ENCODE measurements around the gene TMEM41A.

Gene TMEM41A

DNA sequence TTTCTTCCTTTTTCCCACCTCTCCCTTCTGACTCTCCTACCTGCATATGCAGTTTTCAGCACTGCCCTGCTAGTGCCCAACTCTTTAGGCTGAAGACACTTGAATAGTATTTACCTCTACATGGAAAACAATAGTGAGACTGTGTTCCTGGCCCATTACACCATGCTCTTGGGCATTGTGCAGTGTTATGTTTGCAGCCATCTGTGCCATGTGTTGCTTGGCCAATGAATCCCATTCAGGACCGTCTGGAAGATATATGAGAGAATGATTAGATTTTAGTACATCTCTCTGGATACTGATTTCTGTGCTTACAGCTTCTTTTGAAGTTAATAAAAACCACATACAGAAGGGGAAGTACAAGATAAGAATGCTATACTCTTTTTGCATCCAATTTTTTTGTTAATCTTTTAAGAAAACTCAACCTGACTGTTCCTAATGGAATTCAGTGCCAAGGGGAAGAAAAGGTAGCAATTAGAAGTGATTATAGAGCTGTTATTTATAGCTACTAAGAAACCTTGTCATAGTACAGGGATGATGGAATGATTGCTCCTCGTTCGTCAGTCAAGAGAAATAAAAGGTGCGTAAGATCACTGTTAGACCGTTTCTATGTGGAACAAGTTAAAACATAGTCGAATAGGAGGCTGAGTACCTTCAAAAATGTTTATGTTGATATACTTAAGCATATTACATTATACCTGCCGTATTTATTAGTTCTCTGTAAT, 58.9 kb downstream of the TMEM41A start:
- no peak for DNase-seq (ENCODE audit: extremely low read depth, insufficient read length)
- Histone ChIP-seq H3K36me3 (ENCODE audit: control insufficient read depth, insufficient read depth, low read length) (no peaks in the 10 kb centered on the region), H3K27me3 (replicated peaks; ENCODE audit: control insufficient read depth, insufficient read depth, low read length) (no peaks in the 10 kb centered on the region), H3K4me3 (replicated peaks; ENCODE audit: low read depth, low read length) (no peak overlapping the region)
- TF ChIP-seq CTCF (IDR thresholded peaks at IDR 0.05; ENCODE audit: insufficient read depth, low read length, poor library complexity, severe bottlenecking): no peak

Data from GM06990 (cell line).